H1 (cell line): Measurements from ENCODE around the gene PRMT9. TPM values are rescaled to one million over a fixed set of nuclear protein-coding genes. Genes with fewer than 3 reads are reported as not detected.

ENCODE experiments used
- CBX5 ChIP-seq: fragments of 300-800, 300-1000 bp; sonication (generic); IDR thresholded peaks from 2 replicates; pipeline ENCODE4 v1.7.1; 2016; ENCODE audit warnings: antibody characterized with exemption, low read length, low read depth
- PHF8 ChIP-seq: fragments of 200-600 bp; sonication (generic); conservative IDR thresholded peaks from 2 replicates; pipeline ENCODE4 v1.7.1; 2012; ENCODE audit warnings: low read depth, mild to moderate bottlenecking, inconsistent platforms, low read length, moderate library complexity
- RBBP5 ChIP-seq: IDR thresholded peaks from 2 replicates; pipeline ENCODE4 v1.7.1; 2012; ENCODE audit warnings: low read depth, mild to moderate bottlenecking, inconsistent platforms, low read length, moderate library complexity, borderline replicate concordance
- polyA plus RNA-seq, 7 experiments: library from polyadenylated mRNA; depleted of rRNA in 3 of 7; stranded (reverse) in 5 of 7; unstranded in 2 of 7; fragments of >200 nt in 5 of 7; fragments of 200-250 nt in 2 of 7; gene quantifications; 1 replicate in 5 of 7; 2 replicates in 1 of 7; 4 replicates in 1 of 7; pipeline versions ENCODE4 v1.2.1 to v1.2.3, GENCODE V29; 2011 to 2013; ENCODE audit warnings: missing spikeins in 2 of 7, mixed read lengths in 2 of 7
- total RNA-seq: library from RNA; stranded (reverse); fragmentation: NEBNext Ultra II Directional; extraction: Animal tissue kit (Norgen Biotek cat#: 25700); gene quantifications from 2 replicates; pipeline ENCODE4 v1.2.1, GENCODE V29; 2021
- TF ChIP-seq, protein P1 (sequence below), 3 experiments: IDR thresholded peaks; 1 replicate in 2 of 3; 2 replicates in 1 of 3; pipeline versions ENCODE4 v1.5.1 to v1.6.1; 2011; ENCODE audit warnings: low read length in 3 of 3, mild to moderate bottlenecking in 3 of 3, inconsistent platforms in 2 of 3, low read depth in 1 of 3, moderate library complexity in 1 of 3; ENCODE audit not compliant: insufficient read depth in 1 of 3; ENCODE audit errors: control extremely low read depth in 1 of 3

PRMT9 gene
- total and polyA plus RNA-seq, 2 of the 8 experiments (the other 6 are each of a cell fraction or from before 2014, with no cell fraction given), result 3.8 to 9.6 TPM

DNA sequence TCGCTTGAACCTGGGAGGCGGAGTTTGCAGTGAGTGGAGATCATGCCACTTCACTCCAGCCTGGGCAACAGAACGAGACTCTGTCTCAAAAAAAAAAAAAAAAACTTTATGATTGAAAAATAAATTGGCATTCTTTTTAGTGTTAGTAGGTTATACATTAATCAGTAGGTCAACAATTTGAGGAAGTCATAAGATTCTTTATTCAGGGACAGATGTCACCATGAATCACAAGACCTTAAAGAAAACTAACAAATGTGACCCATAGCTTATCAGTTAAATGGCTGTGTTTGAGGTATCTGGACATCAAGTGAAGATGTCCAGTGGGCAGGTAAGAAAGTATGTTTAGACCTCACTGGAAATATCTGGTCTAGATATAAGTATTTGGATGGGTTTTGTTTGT, 9.3 kb upstream of the PRMT9 start (continued):
- TF ChIP-seq, protein P1, sequence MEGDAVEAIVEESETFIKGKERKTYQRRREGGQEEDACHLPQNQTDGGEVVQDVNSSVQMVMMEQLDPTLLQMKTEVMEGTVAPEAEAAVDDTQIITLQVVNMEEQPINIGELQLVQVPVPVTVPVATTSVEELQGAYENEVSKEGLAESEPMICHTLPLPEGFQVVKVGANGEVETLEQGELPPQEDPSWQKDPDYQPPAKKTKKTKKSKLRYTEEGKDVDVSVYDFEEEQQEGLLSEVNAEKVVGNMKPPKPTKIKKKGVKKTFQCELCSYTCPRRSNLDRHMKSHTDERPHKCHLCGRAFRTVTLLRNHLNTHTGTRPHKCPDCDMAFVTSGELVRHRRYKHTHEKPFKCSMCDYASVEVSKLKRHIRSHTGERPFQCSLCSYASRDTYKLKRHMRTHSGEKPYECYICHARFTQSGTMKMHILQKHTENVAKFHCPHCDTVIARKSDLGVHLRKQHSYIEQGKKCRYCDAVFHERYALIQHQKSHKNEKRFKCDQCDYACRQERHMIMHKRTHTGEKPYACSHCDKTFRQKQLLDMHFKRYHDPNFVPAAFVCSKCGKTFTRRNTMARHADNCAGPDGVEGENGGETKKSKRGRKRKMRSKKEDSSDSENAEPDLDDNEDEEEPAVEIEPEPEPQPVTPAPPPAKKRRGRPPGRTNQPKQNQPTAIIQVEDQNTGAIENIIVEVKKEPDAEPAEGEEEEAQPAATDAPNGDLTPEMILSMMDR (IDR thresholded peaks at IDR 0.05; ENCODE audit: control extremely low read depth in 1 of 3, insufficient read depth in 1 of 3, low read depth in 1 of 3, low read length in 3 of 3), result no peak
- TF ChIP-seq PHF8, result no peak
- TF ChIP-seq CBX5, result no peak
- TF ChIP-seq RBBP5, result no peak
